ENCODE measurements around the gene ARHGAP44. TPM values are rescaled to one million over a fixed set of nuclear protein-coding genes. Genes with fewer than 3 reads are reported as not detected.
A peak's percentile ranks its signal among the peaks of the same experiment; 100 is the strongest.
"Not testable (repeated sequence)": the region's sequence is repeated elsewhere in the genome, so short reads cannot be mapped to it uniquely, and the experiment has no call there.

ARHGAP44 gene
- total and polyA plus RNA-seq, 4 donors = 0.14 to 1.3 (median 0.42) TPM

- H3K27me3 ChIP-seq (ENCODE audit: control insufficient read depth in 4 of 4, insufficient read depth in 4 of 4, low read length in 3 of 4) = no peaks in the 10 kb centered on the region
- H3K4me1 ChIP-seq (ENCODE audit: control insufficient read depth in 4 of 4, insufficient read depth in 4 of 4, low read length in 3 of 4) = peaks cover 2 to 13% (median 8%) of the 10 kb centered on the region in 4 donors
- no peak for DNase-seq (ENCODE audit: low spot score)
- H3K36me3 ChIP-seq (ENCODE audit: control insufficient read depth in 4 of 4, insufficient read depth in 3 of 4, low read depth in 1 of 4, low read length in 3 of 4) = no peaks in the 10 kb centered on the region
- WGBS = 16% methylated on average over 40 of the region's 40 CpGs
- H3K4me3 ChIP-seq (ENCODE audit: low read depth in 1 of 3, low read length in 3 of 3) = peak overlapping the region in 2 of 3 donors; percentile 43 to 44
- no peaks in the 10 kb centered on the region for H3K9me3 ChIP-seq (ENCODE audit: control insufficient read depth in 4 of 4, low read length in 3 of 4)
- TF ChIP-seq RAD21 (IDR thresholded peaks at IDR 0.05) = no peak
- no peak for TF ChIP-seq TAF1 (conservative IDR thresholded peaks at IDR 0.05)
- no peak for TF ChIP-seq FOXA1 (IDR thresholded peaks at IDR 0.05)
- no peak for TF ChIP-seq ZBTB33 (IDR thresholded peaks at IDR 0.05)
- TF ChIP-seq, protein P1, sequence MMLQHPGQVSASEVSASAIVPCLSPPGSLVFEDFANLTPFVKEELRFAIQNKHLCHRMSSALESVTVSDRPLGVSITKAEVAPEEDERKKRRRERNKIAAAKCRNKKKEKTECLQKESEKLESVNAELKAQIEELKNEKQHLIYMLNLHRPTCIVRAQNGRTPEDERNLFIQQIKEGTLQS (IDR thresholded peaks at IDR 0.05) = no peak
- TF ChIP-seq HNF4G (IDR thresholded peaks at IDR 0.05) = no peak
- TF ChIP-seq EGR1 (IDR thresholded peaks at IDR 0.05; ENCODE audit: low read depth in 2 of 2) = no peak
- TF ChIP-seq MAX (IDR thresholded peaks at IDR 0.05) = no peak
- no peak overlapping the region for H3K9ac ChIP-seq (ENCODE audit: low read depth in 1 of 2, low read length in 2 of 2)
- H3K27ac ChIP-seq (ENCODE audit: low read depth in 1 of 2, low read length in 2 of 2) = no peak overlapping the region
Observed at GRCh38 chr17:12974005-12974531, 184.8 kb downstream of the ARHGAP44 start.

DNA sequence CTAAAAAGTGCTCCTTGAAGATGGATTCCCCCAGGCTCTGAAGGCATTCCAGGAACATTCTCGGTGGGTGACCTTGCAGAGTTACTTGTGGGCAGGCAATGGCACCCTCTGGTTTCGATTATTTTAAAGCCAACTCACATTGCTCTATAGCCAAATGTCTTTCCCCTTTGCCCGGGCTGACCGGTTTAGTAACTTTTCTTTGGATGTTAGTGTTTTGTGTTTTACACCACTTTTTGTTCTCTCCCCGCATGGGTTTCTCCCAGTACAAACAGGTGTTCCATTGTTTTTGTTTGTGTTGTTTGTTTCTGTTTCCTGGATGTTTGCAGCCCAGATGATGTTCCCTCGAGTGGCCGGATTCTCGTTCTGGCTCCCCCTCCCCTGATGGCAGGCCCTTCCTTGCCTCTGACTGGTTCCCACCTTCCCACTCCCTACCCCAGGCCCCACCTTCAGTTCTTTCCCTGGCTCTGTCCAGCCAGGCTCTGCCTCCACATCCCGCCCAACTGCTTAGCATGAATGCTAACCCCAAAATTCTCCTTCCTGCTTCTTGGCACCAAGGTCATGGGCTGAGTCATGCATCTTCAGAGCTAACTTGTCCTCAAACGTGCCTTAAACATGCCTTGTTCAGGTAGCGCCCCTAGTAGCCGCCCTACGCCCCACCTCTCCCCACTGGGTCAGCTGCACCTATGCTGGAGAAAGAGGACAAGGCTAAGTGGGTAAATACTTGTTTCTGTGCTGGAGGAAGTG, 187.9 kb downstream of the ARHGAP44 start:
- DNase-seq (ENCODE audit: low spot score) = no peak
- H3K4me3 ChIP-seq (ENCODE audit: low read depth in 1 of 3, low read length in 3 of 3) = no peak overlapping the region
- no peak overlapping the region for H3K9ac ChIP-seq (ENCODE audit: low read depth in 1 of 2, low read length in 2 of 2)
- H3K27ac ChIP-seq (ENCODE audit: low read depth in 1 of 2, low read length in 2 of 2) = no peak overlapping the region
- no peaks in the 10 kb centered on the region for H3K36me3 ChIP-seq (ENCODE audit: control insufficient read depth in 4 of 4, insufficient read depth in 3 of 4, low read depth in 1 of 4, low read length in 3 of 4)
- WGBS = 84% methylated on average over 13 of the region's 13 CpGs
- peaks cover 2 to 20% (median 15%) of the 10 kb centered on the region in 4 donors for H3K4me1 ChIP-seq (ENCODE audit: control insufficient read depth in 4 of 4, insufficient read depth in 4 of 4, low read length in 3 of 4)
- TF ChIP-seq SP1 (IDR thresholded peaks at IDR 0.05) (no peak), HNF4G (IDR thresholded peaks at IDR 0.05) (no peak), MAX (IDR thresholded peaks at IDR 0.05) (no peak), HNF4A (conservative IDR thresholded peaks at IDR 0.05) (no peak)
- no peaks in the 10 kb centered on the region for H3K9me3 ChIP-seq (ENCODE audit: control insufficient read depth in 4 of 4, low read length in 3 of 4)
- no peaks in the 10 kb centered on the region for H3K27me3 ChIP-seq (ENCODE audit: control insufficient read depth in 4 of 4, insufficient read depth in 4 of 4, low read length in 3 of 4)

DNA sequence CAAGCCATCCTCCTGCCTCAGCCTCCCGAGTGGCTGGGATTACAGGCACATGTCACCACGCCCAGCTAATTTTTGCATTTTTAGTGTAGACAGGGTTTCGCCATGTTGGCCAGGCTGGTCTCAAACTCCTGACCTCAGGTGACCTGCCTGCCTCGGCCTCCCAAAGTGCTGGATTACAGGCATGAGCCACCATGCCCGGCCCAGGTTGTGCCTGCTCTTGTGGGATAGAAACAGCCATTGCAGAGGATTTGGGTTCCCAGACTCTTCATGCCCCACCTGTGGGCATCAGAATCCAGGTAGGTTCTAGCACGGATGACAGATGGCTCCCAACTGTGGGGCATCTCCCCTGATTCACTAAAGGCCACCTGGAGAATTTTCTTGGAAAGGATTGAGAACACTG, 189.5 kb downstream of the ARHGAP44 start:
- not testable (repeated sequence) for H3K9ac ChIP-seq (ENCODE audit: low read depth in 1 of 2, low read length in 2 of 2); H3K4me3 ChIP-seq (ENCODE audit: low read depth in 1 of 3, low read length in 3 of 3); H3K27me3 ChIP-seq (ENCODE audit: control insufficient read depth in 4 of 4, insufficient read depth in 4 of 4, low read length in 3 of 4); DNase-seq (ENCODE audit: low spot score); H3K36me3 ChIP-seq (ENCODE audit: control insufficient read depth in 4 of 4, insufficient read depth in 3 of 4, low read depth in 1 of 4, low read length in 3 of 4); H3K9me3 ChIP-seq (ENCODE audit: control insufficient read depth in 4 of 4, low read length in 3 of 4); H3K27ac ChIP-seq (ENCODE audit: low read depth in 1 of 2, low read length in 2 of 2)
- 96% methylated on average over 6 of the region's 6 CpGs for WGBS
- peaks cover 2 to 21% (median 12%) of the 10 kb centered on the region in 4 donors for H3K4me1 ChIP-seq (ENCODE audit: control insufficient read depth in 4 of 4, insufficient read depth in 4 of 4, low read length in 3 of 4)
